Lung (tissue), 12 donors: ENCODE measurements around the gene C3orf20. TPM values are rescaled to one million over a fixed set of nuclear protein-coding genes. Genes with fewer than 3 reads are reported as not detected.

Source experiments
- ATAC-seq: fragments of 200-7000 bp; cut with Tn5 transposase; one replicate; pipeline ENCODE4 v1.9.1; 2020; ENCODE audit warnings: moderate number of reproducible peaks; ENCODE audit not compliant: insufficient read depth, low FRiP score
- DNase-seq, 3 donors: peaks; one replicate each; pipeline ENCODE4 v3.0.0-alpha.2; 2013 to 2017
- H3K27ac ChIP-seq, 2 donors: one replicate each; pipeline ENCODE4 v1.5.1; 2013; ENCODE audit warnings: mild to moderate bottlenecking in 2 of 2, moderate library complexity in 2 of 2, control low read depth in 1 of 2, inconsistent platforms in 1 of 2, low read depth in 1 of 2, low read length in 1 of 2
- H3K27me3 ChIP-seq, 3 donors: one replicate each; pipeline ENCODE4 v1.5.1; 2013; ENCODE audit warnings: low read length in 2 of 3; ENCODE audit not compliant: control insufficient read depth in 3 of 3, insufficient read depth in 3 of 3
- H3K36me3 ChIP-seq, 4 donors: one replicate each; pipeline ENCODE4 v1.5.1; 2013; ENCODE audit warnings: low read length in 4 of 4, mild to moderate bottlenecking in 1 of 4, moderate library complexity in 1 of 4; ENCODE audit not compliant: control insufficient read depth in 4 of 4, insufficient read depth in 4 of 4
- H3K4me1 ChIP-seq, 5 donors: one replicate each; pipeline ENCODE4 v1.5.1; 2013; ENCODE audit warnings: low read length in 5 of 5, mild to moderate bottlenecking in 2 of 5, moderate library complexity in 1 of 5; ENCODE audit not compliant: control insufficient read depth in 5 of 5, insufficient read depth in 5 of 5
- H3K4me3 ChIP-seq: one replicate; pipeline ENCODE4 v1.5.1; 2013; ENCODE audit warnings: mild to moderate bottlenecking, control low read depth, moderate library complexity
- H3K9ac ChIP-seq, 2 donors: one replicate each; pipeline ENCODE4 v1.5.1; 2013; ENCODE audit warnings: low read length in 2 of 2, control low read depth in 1 of 2; ENCODE audit not compliant: insufficient read depth in 1 of 2
- H3K9me3 ChIP-seq, 4 donors: one replicate each; pipeline ENCODE4 v1.5.1; 2013; ENCODE audit warnings: low read length in 3 of 4, mild to moderate bottlenecking in 1 of 4, moderate library complexity in 1 of 4; ENCODE audit not compliant: control insufficient read depth in 4 of 4, insufficient read depth in 3 of 4
- CTCF ChIP-seq: IDR thresholded peaks from 2 replicates; pipeline ENCODE4 v1.5.1; 2012; ENCODE audit warnings: mild to moderate bottlenecking; ENCODE audit errors: control extremely low read depth, extremely low read depth
- WGBS, 2 donors: extraction: QIAGEN DNeasy Blood & Tissue Kit; methylation state at CpG; one replicate each; pipeline ENCODE4 v1.1.7; 2013; 5-methylcytosine and 5-hydroxymethylcytosine counted together
- polyA plus RNA-seq, 2 donors: library from polyadenylated mRNA; stranded (reverse); fragments of 200-250 nt; gene quantifications; one replicate each; pipeline ENCODE4 v1.2.1, GENCODE V29; 2013
- total RNA-seq, 2 donors: library from RNA; depleted of rRNA in 1 of 2; stranded (reverse); fragments of >200 nt in 1 of 2; gene quantifications; one replicate each; pipeline ENCODE4 v1.2.1, GENCODE V29; 2014 to 2021
- donor health status: control.
- donor health status: control.
- donor health status: Bipolar disorder and iron deficiency.
- donor health status: healthy.
- donor health status: DM: yes; HTN: yes; CAD: no.

Gene C3orf20
- total and polyA plus RNA-seq, 4 donors, result 0.03 to 0.14 (median 0.12) TPM; not detected in 1

- H3K9me3 ChIP-seq, result peaks cover 0 to 2% (median 0%) of the 10 kb centered on the region in 4 donors
- DNase-seq, result no peak
- no peak for ATAC-seq
Observed at GRCh38 chr3:14793126-14793857, 118.4 kb downstream of the C3orf20 start.

GRCh38 chr3:14793858-14794234 lies 118.9 kb downstream of the C3orf20 start:
- Histone ChIP-seq H3K9me3 (peaks cover 0 to 2% (median 0%) of the 10 kb centered on the region in 4 donors), H3K9ac (no peak overlapping the region), H3K27ac (peak overlapping the region in 1 of 2 donors; percentile 55), H3K36me3 (no peaks in the 10 kb centered on the region), H3K4me3 (no peak overlapping the region), H3K27me3 (peaks cover 0 to under 1% (median 0%) of the 10 kb centered on the region in 3 donors), H3K4me1 (peaks cover 0 to 3% (median 0%) of the 10 kb centered on the region in 5 donors)
- ATAC-seq, result no peak
- no peak for TF ChIP-seq CTCF
- WGBS, 2 donors, result 63 to 78% methylated on average over 5 of the region's 5 CpGs
- DNase-seq, result no peak

More at GRCh38 chr3:14793126-14793857, 118.4 kb downstream of the C3orf20 start:
- no peak for TF ChIP-seq CTCF
- no peak overlapping the region for H3K4me3 ChIP-seq
- no peaks in the 10 kb centered on the region for H3K36me3 ChIP-seq
- no peak overlapping the region for H3K9ac ChIP-seq
- 54 to 69% methylated on average over 15 of the region's 15 CpGs for WGBS, 2 donors
- H3K4me1 ChIP-seq, result peaks cover 0 to 3% (median 0%) of the 10 kb centered on the region in 5 donors
- H3K27ac ChIP-seq, result peak overlapping the region in 1 of 2 donors; percentile 55
- no peaks in the 10 kb centered on the region for H3K27me3 ChIP-seq

- peaks cover 0 to 2% (median 0%) of the 10 kb centered on the region in 4 donors for H3K9me3 ChIP-seq
- no peaks in the 10 kb centered on the region for H3K36me3 ChIP-seq
- no peak for TF ChIP-seq CTCF
- no peak overlapping the region for H3K9ac ChIP-seq
- DNase-seq, result no peak
- 85 to 93% methylated on average over 2 of the region's 2 CpGs for WGBS, 2 donors
- H3K27me3 ChIP-seq, result peaks cover 0 to 2% (median 0%) of the 10 kb centered on the region in 3 donors
- no peak overlapping the region for H3K4me3 ChIP-seq
- peaks cover 0 to 3% (median 0%) of the 10 kb centered on the region in 5 donors for H3K4me1 ChIP-seq
- no peak overlapping the region for H3K27ac ChIP-seq
- ATAC-seq, result no peak
Observed at GRCh38 chr3:14794435-14794834, 119.5 kb downstream of the C3orf20 start.
